Measurements from ENCODE around the gene CCPG1. TPM values are rescaled to one million over a fixed set of nuclear protein-coding genes. Genes with fewer than 3 reads are reported as not detected.

The CCPG1 gene, protein sequence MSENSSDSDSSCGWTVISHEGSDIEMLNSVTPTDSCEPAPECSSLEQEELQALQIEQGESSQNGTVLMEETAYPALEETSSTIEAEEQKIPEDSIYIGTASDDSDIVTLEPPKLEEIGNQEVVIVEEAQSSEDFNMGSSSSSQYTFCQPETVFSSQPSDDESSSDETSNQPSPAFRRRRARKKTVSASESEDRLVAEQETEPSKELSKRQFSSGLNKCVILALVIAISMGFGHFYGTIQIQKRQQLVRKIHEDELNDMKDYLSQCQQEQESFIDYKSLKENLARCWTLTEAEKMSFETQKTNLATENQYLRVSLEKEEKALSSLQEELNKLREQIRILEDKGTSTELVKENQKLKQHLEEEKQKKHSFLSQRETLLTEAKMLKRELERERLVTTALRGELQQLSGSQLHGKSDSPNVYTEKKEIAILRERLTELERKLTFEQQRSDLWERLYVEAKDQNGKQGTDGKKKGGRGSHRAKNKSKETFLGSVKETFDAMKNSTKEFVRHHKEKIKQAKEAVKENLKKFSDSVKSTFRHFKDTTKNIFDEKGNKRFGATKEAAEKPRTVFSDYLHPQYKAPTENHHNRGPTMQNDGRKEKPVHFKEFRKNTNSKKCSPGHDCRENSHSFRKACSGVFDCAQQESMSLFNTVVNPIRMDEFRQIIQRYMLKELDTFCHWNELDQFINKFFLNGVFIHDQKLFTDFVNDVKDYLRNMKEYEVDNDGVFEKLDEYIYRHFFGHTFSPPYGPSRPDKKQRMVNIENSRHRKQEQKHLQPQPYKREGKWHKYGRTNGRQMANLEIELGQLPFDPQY
- 27.6 TPM for total RNA-seq (2021; ENCODE audit: unreplicated experiment)
- polyA plus RNA-seq (2012; ENCODE audit: insufficient read length) = 12.5 TPM
- Bru-seq, nascent RNA = percentile 72 among the genes with signal in this experiment
- percentile 85 among the genes with signal in this experiment for BruChase-seq, experiment 1, labeled RNA remaining after a 2-hour chase
- percentile 94 among the genes with signal in this experiment for BruChase-seq, experiment 2, labeled RNA remaining after a 6-hour chase
- long read RNA-seq, full-length matches to known transcripts = 33 of 44 reads
- long read RNA-seq, partial matches to known transcripts = 3 of 44 reads
- long read RNA-seq, other reads (novel, unspliced or antisense) = 8 of 44 reads

DNA sequence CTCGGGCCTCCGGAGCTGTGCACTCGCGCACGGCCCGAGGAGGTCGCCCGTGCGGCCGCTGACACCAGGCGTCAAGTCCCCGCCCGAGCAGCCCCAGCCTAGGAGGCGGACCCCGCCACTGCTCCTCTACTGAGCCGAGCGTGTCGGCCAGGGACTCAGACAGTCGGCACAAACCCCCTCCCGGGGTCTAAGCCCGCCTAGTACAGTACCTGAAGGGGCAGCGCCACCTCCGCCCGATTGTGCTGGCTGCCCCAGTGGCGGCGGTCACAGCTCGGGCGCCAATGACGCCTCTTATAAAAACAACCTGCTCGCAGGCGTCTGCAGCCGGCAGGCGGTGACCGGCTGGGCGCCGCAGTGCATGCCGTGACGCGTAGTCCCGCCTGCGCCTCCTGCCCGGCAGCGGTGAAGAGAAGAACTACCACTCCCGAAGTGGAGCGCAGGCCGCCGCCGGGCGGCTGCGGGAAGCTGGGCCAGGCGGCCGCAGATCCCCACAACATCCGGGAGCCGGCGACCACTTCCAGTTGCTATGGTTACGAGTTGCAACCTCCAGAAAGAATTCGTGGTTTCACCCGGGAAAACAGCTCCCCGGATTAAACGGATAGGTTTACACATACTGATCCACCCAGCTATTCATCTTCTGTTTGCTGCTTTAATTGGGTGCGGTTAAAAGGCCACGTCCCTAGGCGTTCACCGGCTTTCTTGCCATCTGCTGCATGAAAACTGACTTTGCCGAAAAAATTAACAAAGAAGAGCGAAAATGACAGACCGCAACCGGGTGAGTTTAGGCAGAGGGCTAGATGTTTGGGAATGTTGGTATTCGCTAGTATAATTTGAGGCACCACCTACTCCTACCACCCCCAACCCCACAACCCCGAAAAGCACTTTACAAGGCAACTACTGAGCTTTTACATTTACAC lies at the start of gene CCPG1, which contains the start of gene PIERCE2:
TSS of gene CCPG1 (minus strand) at position 348 of the 917 bp plus-strand sequence. CDS start 18,935 bp downstream, outside the sequence.
TSS of gene PIERCE2 (plus strand) at position 484 of the 917 bp plus-strand sequence. CDS start at position 758, 274 bp downstream.
- ChIA-PET POLR2A (interaction anchor here (0.6 to 1.2 kb wide), 5 partner anchors 27 to 94 kb away, joined by 3 to 5 read pairs (median 3); partner anchors contain the start of genes PIGB and PIGBOS1), CTCF (interaction anchor here (0.6 to 2.1 kb wide), 6 partner anchors 25 to 379 kb away, joined by 3 to 10 read pairs (median 5); partner anchors contain the start of genes PIGB and PIGBOS1)
- TSS peak; percentile 61 for BruUV-seq (replicated peaks)
- H3K9me3 ChIP-seq (ENCODE audit: control insufficient read depth, insufficient read depth, low read depth, low read length) = no peaks in the 10 kb centered on the region
- peak within 1 kb of the TSS; percentile 84 to 86 for H3K4me3 ChIP-seq (ENCODE audit: low read depth in 2 of 2, low read length in 2 of 2)
- peak within 1 kb of the TSS; percentile 78 for H3K27ac ChIP-seq (ENCODE audit: low read length)
- intact Hi-C loops (cut with micrococcal nuclease; ENCODE audit: unreplicated experiment) = loop anchor here (10.0 kb wide), 1 partner anchor 83 kb away; no protein-coding TSS in a partner anchor
- in situ Hi-C loops (cut with HindIII; ENCODE audit: low pct_unique_long_range_greater_than_20kb, low sequenced_read_pairs) = no loop called here
- TF ChIP-seq POLR2AphosphoS5 (IDR thresholded peaks at IDR 0.05; ENCODE audit: low read depth, low read length) = no peak
- TF ChIP-seq, protein P1, sequence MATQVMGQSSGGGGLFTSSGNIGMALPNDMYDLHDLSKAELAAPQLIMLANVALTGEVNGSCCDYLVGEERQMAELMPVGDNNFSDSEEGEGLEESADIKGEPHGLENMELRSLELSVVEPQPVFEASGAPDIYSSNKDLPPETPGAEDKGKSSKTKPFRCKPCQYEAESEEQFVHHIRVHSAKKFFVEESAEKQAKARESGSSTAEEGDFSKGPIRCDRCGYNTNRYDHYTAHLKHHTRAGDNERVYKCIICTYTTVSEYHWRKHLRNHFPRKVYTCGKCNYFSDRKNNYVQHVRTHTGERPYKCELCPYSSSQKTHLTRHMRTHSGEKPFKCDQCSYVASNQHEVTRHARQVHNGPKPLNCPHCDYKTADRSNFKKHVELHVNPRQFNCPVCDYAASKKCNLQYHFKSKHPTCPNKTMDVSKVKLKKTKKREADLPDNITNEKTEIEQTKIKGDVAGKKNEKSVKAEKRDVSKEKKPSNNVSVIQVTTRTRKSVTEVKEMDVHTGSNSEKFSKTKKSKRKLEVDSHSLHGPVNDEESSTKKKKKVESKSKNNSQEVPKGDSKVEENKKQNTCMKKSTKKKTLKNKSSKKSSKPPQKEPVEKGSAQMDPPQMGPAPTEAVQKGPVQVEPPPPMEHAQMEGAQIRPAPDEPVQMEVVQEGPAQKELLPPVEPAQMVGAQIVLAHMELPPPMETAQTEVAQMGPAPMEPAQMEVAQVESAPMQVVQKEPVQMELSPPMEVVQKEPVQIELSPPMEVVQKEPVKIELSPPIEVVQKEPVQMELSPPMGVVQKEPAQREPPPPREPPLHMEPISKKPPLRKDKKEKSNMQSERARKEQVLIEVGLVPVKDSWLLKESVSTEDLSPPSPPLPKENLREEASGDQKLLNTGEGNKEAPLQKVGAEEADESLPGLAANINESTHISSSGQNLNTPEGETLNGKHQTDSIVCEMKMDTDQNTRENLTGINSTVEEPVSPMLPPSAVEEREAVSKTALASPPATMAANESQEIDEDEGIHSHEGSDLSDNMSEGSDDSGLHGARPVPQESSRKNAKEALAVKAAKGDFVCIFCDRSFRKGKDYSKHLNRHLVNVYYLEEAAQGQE (IDR thresholded peaks at IDR 0.05; ENCODE audit: insufficient read depth in 1 of 2, low read depth in 2 of 2, low read length in 1 of 2) = no peak
- peak; percentile 61; the same call in 1 of the 2 replicates for TF ChIP-seq SIN3A (IDR thresholded peaks at IDR 0.05; ENCODE audit: borderline replicate concordance, insufficient read depth, low read depth, low read length)
- TF ChIP-seq, protein P2, sequence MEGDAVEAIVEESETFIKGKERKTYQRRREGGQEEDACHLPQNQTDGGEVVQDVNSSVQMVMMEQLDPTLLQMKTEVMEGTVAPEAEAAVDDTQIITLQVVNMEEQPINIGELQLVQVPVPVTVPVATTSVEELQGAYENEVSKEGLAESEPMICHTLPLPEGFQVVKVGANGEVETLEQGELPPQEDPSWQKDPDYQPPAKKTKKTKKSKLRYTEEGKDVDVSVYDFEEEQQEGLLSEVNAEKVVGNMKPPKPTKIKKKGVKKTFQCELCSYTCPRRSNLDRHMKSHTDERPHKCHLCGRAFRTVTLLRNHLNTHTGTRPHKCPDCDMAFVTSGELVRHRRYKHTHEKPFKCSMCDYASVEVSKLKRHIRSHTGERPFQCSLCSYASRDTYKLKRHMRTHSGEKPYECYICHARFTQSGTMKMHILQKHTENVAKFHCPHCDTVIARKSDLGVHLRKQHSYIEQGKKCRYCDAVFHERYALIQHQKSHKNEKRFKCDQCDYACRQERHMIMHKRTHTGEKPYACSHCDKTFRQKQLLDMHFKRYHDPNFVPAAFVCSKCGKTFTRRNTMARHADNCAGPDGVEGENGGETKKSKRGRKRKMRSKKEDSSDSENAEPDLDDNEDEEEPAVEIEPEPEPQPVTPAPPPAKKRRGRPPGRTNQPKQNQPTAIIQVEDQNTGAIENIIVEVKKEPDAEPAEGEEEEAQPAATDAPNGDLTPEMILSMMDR (IDR thresholded peaks at IDR 0.05) = peak; percentile 73
- TF ChIP-seq TCF7L2 (IDR thresholded peaks at IDR 0.05; ENCODE audit: low read depth, low read length) = no peak; the same call in 1 of the 2 replicates
- no peaks in the 10 kb centered on the region for H3K27me3 ChIP-seq (ENCODE audit: control insufficient read depth, insufficient read depth, low read length)
- H3K4me1 ChIP-seq (ENCODE audit: control insufficient read depth, insufficient read depth, low read length) = peaks cover 9% of the 10 kb centered on the region; the same call in 1 of the 2 replicates
- DNase-seq (ENCODE audit: low read depth, low spot score) = peak; percentile 80
- peak; percentile 97 for ATAC-seq
- H3K36me3 ChIP-seq (ENCODE audit: control insufficient read depth, insufficient read depth, low read length) = no peaks in the 10 kb centered on the region

Measured in Panc1 (cell line).